IPS-18c (cell line): Measurements from ENCODE around the gene CALHM3.

Experiments used
- H3K4me3 ChIP-seq: 2 replicates; pipeline ENCODE4 v1.7.0; 2013; ENCODE audit warnings: low read depth, mild to moderate bottlenecking, low read length, moderate library complexity; ENCODE audit not compliant: insufficient read depth
- H3K9me3 ChIP-seq: one replicate; pipeline ENCODE4 v1.6.1; 2013; ENCODE audit warnings: mild to moderate bottlenecking, low read length, moderate library complexity; ENCODE audit not compliant: control insufficient read depth, insufficient read depth

The CALHM3 gene

GRCh38 chr10:103457896-103458583 lies 21.0 kb downstream of the CALHM3 start:
- no peaks in the 10 kb centered on the region for H3K9me3 ChIP-seq
- no peak overlapping the region for H3K4me3 ChIP-seq

GRCh38 chr10:103457176-103457712 lies 21.8 kb downstream of the CALHM3 start:
- H3K4me3 ChIP-seq = no peak overlapping the region
- no peaks in the 10 kb centered on the region for H3K9me3 ChIP-seq

GRCh38 chr10:103456074-103456660 lies 22.9 kb downstream of the CALHM3 start:
- H3K4me3 ChIP-seq = no peak overlapping the region
- H3K9me3 ChIP-seq = no peaks in the 10 kb centered on the region

GRCh38 chr10:103455235-103455634 lies 23.8 kb downstream of the CALHM3 start:
- no peaks in the 10 kb centered on the region for H3K9me3 ChIP-seq

GRCh38 chr10:103454026-103454425 lies 25.0 kb downstream of the CALHM3 start:
- Histone ChIP-seq H3K4me3 (no peak overlapping the region), H3K9me3 (no peaks in the 10 kb centered on the region)

More at GRCh38 chr10:103455235-103455634, 23.8 kb downstream of the CALHM3 start:
- H3K4me3 ChIP-seq = no peak overlapping the region

DNA sequence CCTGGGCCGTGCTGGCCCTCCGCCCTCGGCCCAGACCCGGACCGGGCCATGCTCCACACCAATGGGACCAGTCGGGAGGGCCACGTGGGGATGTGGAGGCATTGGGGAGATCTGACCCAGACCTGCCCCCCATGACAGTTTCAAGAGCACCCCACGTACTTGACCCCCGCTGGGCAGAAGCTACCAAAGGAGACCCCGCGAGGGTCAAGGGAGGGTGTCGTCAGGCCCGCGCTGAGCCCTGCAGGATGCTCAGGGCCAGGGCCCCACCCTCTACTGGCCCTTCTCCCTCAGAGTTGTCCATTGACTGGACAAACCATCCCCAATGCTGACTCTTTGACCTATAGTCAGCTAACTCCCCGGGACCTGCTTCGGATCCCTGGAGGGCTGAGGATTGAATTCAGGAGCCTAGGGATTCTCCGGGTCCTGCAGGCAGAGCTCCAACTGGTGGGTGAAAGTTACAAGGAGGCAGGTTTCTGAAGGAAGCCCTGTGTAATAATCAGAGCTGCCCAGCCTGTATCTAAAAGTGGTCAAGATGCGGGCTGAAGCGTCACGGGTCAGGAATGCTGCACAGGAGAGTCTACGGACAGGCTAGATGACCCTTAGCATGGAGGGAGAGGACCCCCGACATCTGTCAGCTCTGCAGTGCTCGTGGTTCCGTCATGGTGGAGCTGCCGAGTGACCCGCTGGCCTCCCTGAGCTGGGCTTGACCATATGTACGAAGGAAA lies 26.4 kb downstream of the CALHM3 start:
- no peak overlapping the region; the same call in 1 of the 2 replicates for H3K4me3 ChIP-seq

GRCh38 chr10:103451831-103452505 lies 27.1 kb downstream of the CALHM3 start, which contains the start of gene CALHM2:
TSS of gene CALHM2 (minus strand) at chr10:103452370. CDS start at chr10:103449941, 2,429 bp downstream.
- Histone ChIP-seq H3K4me3 (no peak within 1 kb of the TSS; the same call in 1 of the 2 replicates), H3K9me3 (no peaks in the 10 kb centered on the region)

More for the DNA sequence above, 26.4 kb downstream of the CALHM3 start:
- no peaks in the 10 kb centered on the region for H3K9me3 ChIP-seq

- H3K9me3 ChIP-seq = no peaks in the 10 kb centered on the region
- H3K4me3 ChIP-seq = no peak overlapping the region
These were observed 27.8 kb downstream of the CALHM3 start for GRCh38 chr10:103451091-103451813.

- Histone ChIP-seq H3K9me3 (no peaks in the 10 kb centered on the region), H3K4me3 (no peak overlapping the region)
These were observed 28.8 kb downstream of the CALHM3 start for GRCh38 chr10:103450201-103450695.

GRCh38 chr10:103449208-103450144 lies 29.6 kb downstream of the CALHM3 start:
- no peak overlapping the region for H3K4me3 ChIP-seq
- H3K9me3 ChIP-seq = no peaks in the 10 kb centered on the region

DNA sequence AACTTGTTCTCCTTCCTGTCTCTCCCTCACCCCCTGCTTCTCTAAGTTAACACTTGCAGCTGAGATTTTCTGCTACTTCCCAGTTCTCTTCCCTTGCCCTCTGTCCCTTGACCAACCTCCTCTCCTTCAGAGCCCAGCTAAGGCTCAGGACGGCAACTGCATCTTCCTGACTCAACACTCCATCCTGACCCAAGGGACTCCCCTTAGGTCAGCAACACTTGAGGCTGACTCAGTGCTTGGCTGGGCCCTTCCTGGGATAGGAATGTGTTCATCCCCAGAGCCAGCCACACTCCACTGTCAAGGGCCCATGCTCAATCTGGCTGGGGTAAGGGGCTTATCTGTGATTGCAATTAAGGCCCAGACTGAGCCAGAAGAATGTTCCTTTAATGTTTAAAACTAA lies 30.3 kb downstream of the CALHM3 start:
- no peak overlapping the region for H3K4me3 ChIP-seq
- no peaks in the 10 kb centered on the region for H3K9me3 ChIP-seq

DNA sequence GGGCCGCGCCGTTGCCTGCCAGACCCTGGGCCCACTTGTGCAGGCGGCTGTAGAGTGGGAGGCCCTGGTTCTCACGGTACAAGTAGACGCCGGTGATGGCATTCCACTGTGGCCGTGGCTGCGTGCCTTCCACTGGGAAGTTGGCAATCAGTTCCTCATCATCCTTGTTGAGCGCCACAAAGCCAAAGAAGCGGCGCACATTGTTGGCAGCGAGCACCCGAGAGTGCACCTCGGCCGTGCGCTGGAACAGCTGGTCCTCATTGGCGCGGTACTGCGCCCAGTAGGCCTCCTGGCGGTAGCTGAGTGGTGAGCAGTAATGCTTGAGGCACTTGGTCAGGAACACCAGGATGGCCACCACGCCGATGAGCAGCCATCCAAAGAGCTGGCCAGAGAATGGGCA lies 31.9 kb downstream of the CALHM3 start:
- H3K4me3 ChIP-seq = no peak overlapping the region
- peaks cover 3% of the 10 kb centered on the region for H3K9me3 ChIP-seq

- Histone ChIP-seq H3K9me3 (peaks cover 3% of the 10 kb centered on the region), H3K4me3 (no peak overlapping the region)
These were observed 33.1 kb downstream of the CALHM3 start for GRCh38 chr10:103445767-103446567.

- peaks cover 3% of the 10 kb centered on the region for H3K9me3 ChIP-seq
- H3K4me3 ChIP-seq = no peak overlapping the region
These were observed 33.7 kb downstream of the CALHM3 start for GRCh38 chr10:103445366-103445765.

- peaks cover 3% of the 10 kb centered on the region for H3K9me3 ChIP-seq
These were observed 34.6 kb downstream of the CALHM3 start for GRCh38 chr10:103444478-103444877.

More at GRCh38 chr10:103444478-103444877, 34.6 kb downstream of the CALHM3 start:
- H3K4me3 ChIP-seq = no peak overlapping the region
